Gastroesophageal sphincter (tissue), 2 donors: Measurements from ENCODE around the gene AMZ1.

Experiments used
- EP300 ChIP-seq: sonication (generic); formaldehyde crosslinking; IDR thresholded peaks from one replicate; pipeline ENCODE4 v1.6.1; 2017; ENCODE audit warnings: antibody characterized with exemption, mild to moderate bottlenecking
- POLR2A ChIP-seq, 2 donors: fragments of 450-650 bp; IDR thresholded peaks; one replicate each; pipeline ENCODE4 v1.6.1; 2017; ENCODE audit warnings: antibody characterized with exemption in 2 of 2, mild to moderate bottlenecking in 2 of 2, moderate library complexity in 1 of 2
- POLR2AphosphoS5 ChIP-seq: sonication (generic); formaldehyde crosslinking; IDR thresholded peaks from one replicate; pipeline ENCODE4 v1.6.1; 2017; ENCODE audit warnings: antibody characterized with exemption

DNA sequence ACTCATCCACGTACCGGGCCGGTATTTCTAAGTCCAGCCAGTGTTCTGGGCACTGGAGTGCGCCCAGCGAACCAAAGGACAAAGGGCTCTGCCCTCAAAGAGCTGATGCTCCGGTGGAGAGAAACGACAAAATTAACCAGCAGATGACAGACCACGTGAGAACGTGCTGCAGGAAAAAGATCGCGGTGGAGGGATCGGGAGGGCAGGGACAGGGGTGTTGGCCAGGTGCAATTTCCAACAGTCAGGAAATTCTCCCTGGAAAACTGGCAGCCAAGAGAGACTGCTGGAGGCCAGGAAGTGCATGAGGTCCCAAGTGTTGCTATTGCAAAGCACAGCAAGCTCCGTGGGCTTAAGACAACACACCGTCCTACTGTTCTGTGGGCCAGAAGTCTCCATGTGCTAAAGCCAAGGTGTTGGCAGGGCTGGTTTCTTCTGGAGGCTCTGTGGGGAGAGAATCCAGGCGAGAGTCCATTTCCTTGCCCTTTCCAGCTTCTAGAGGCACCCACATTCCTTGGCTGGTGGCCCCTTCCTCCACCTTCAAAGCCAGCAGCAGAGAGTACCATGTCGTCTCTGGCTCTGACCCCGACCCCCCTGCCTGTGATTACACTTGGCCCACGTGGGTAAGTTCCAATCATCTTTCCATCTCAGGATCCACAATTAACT is 21.3 kb upstream of the AMZ1 start:
- no peak for TF ChIP-seq POLR2AphosphoS5
- TF ChIP-seq POLR2A (IDR thresholded peaks at IDR 0.05): no peak
- TF ChIP-seq EP300: no peak
